ENCODE measurements around the gene SEMA6D.

The SEMA6D gene

GRCh38 chr15:47796830-47797229 is 79.5 kb downstream of the SEMA6D start:
- Histone ChIP-seq H3K9me3 (ENCODE audit: severe bottlenecking) (no peaks in the 10 kb centered on the region), H3K27ac (no peak overlapping the region), H3K36me3 (no peaks in the 10 kb centered on the region), H3K27me3 (ENCODE audit: insufficient read depth, low read depth, severe bottlenecking) (no peaks in the 10 kb centered on the region), H3K4me3 (ENCODE audit: low read depth, low read length) (no peak overlapping the region)
- no peak for DNase-seq
- TF ChIP-seq CTCF (IDR thresholded peaks at IDR 0.05; ENCODE audit: low read depth, low read length): no peak

GRCh38 chr15:47801522-47801921 is 84.2 kb downstream of the SEMA6D start:
- H3K9me3 ChIP-seq (ENCODE audit: severe bottlenecking): no peaks in the 10 kb centered on the region
- H3K27me3 ChIP-seq (ENCODE audit: insufficient read depth, low read depth, severe bottlenecking): no peaks in the 10 kb centered on the region
- H3K36me3 ChIP-seq: no peaks in the 10 kb centered on the region
- H3K4me3 ChIP-seq (ENCODE audit: low read depth, low read length): no peak overlapping the region
- TF ChIP-seq CTCF (IDR thresholded peaks at IDR 0.05; ENCODE audit: low read depth, low read length): no peak
- H3K27ac ChIP-seq: no peak overlapping the region
- no peak for DNase-seq

- H3K27ac ChIP-seq: no peak overlapping the region
- no peak overlapping the region for H3K4me3 ChIP-seq (ENCODE audit: low read depth, low read length)
Observed at GRCh38 chr15:47802216-47802615, 84.9 kb downstream of the SEMA6D start.

GRCh38 chr15:47803767-47804166 is 86.5 kb downstream of the SEMA6D start:
- no peak for DNase-seq
- H3K4me3 ChIP-seq (ENCODE audit: low read depth, low read length): no peak overlapping the region
- no peak for TF ChIP-seq CTCF (IDR thresholded peaks at IDR 0.05; ENCODE audit: low read depth, low read length)
- H3K27ac ChIP-seq: no peak overlapping the region
- no peaks in the 10 kb centered on the region for H3K36me3 ChIP-seq
- no peaks in the 10 kb centered on the region for H3K27me3 ChIP-seq (ENCODE audit: insufficient read depth, low read depth, severe bottlenecking)
- no peaks in the 10 kb centered on the region for H3K9me3 ChIP-seq (ENCODE audit: severe bottlenecking)

More at GRCh38 chr15:47802216-47802615, 84.9 kb downstream of the SEMA6D start:
- Histone ChIP-seq H3K27me3 (ENCODE audit: insufficient read depth, low read depth, severe bottlenecking) (no peaks in the 10 kb centered on the region), H3K9me3 (ENCODE audit: severe bottlenecking) (no peaks in the 10 kb centered on the region), H3K36me3 (no peaks in the 10 kb centered on the region)
- no peak for TF ChIP-seq CTCF (IDR thresholded peaks at IDR 0.05; ENCODE audit: low read depth, low read length)
- no peak for DNase-seq

- DNase-seq: no peak
- H3K27ac ChIP-seq: no peak overlapping the region
- H3K4me3 ChIP-seq (ENCODE audit: low read depth, low read length): no peak overlapping the region
- no peaks in the 10 kb centered on the region for H3K9me3 ChIP-seq (ENCODE audit: severe bottlenecking)
- no peak for TF ChIP-seq CTCF (IDR thresholded peaks at IDR 0.05; ENCODE audit: low read depth, low read length)
- H3K27me3 ChIP-seq (ENCODE audit: insufficient read depth, low read depth, severe bottlenecking): no peaks in the 10 kb centered on the region
- no peaks in the 10 kb centered on the region for H3K36me3 ChIP-seq
Observed at GRCh38 chr15:47804733-47805132, 87.4 kb downstream of the SEMA6D start.

GRCh38 chr15:47806008-47806407 is 88.7 kb downstream of the SEMA6D start:
- Histone ChIP-seq H3K36me3 (no peaks in the 10 kb centered on the region), H3K9me3 (ENCODE audit: severe bottlenecking) (no peaks in the 10 kb centered on the region), H3K27me3 (ENCODE audit: insufficient read depth, low read depth, severe bottlenecking) (no peaks in the 10 kb centered on the region), H3K4me3 (ENCODE audit: low read depth, low read length) (no peak overlapping the region), H3K27ac (no peak overlapping the region)
- no peak for DNase-seq
- no peak for TF ChIP-seq CTCF (IDR thresholded peaks at IDR 0.05; ENCODE audit: low read depth, low read length)

All from WERI-Rb-1 (cell line).